ENCODE data around the gene TGFA. TPM values are rescaled to one million over a fixed set of nuclear protein-coding genes. Genes with fewer than 3 reads are reported as not detected.

The TGFA gene
- total RNA-seq, 5 donors from 2014 or later (not counting 1 experiment from before 2014, with no cell fraction given), result 1.2 to 8.3 (median 4.5) TPM

- H3K27ac Mint-ChIP-seq, result no peak overlapping the region
- no peak overlapping the region for H3K4me3 Mint-ChIP-seq
- H3K27me3 Mint-ChIP-seq, result peaks cover 0 to 1% of the 10 kb centered on the region in 2 donors
- no peaks in the 10 kb centered on the region for H3K36me3 ChIP-seq (ENCODE audit: control insufficient read depth in 2 of 2, extremely low read depth in 1 of 2, insufficient read depth in 1 of 2, low read length in 1 of 2)
- DNase-seq, result no peak
- H3K4me3 ChIP-seq (ENCODE audit: control insufficient read depth in 1 of 2, extremely low read depth in 1 of 2, low read length in 1 of 2), result no peak overlapping the region
- H3K4me1 ChIP-seq (ENCODE audit: control insufficient read depth in 1 of 2, extremely low read depth in 1 of 2, insufficient read depth in 2 of 2, low read length in 2 of 2), result peaks cover 0 to 9% of the 10 kb centered on the region in 2 experiments
- H3K36me3 Mint-ChIP-seq, result peaks cover 7% of the 10 kb centered on the region
- peaks cover 0 to 3% (median 0%) of the 10 kb centered on the region in 3 donors for H3K9me3 Mint-ChIP-seq
- H3K4me1 Mint-ChIP-seq, result peaks cover 0 to 14% (median 8%) of the 10 kb centered on the region in 3 donors
- no peaks in the 10 kb centered on the region for H3K9me3 ChIP-seq
- ChIA-PET POLR2A (no interaction called here), CTCF (no interaction called here)
- WGBS (ENCODE audit: insufficient coverage), result 92% methylated on average over 2 of the region's 2 CpGs
- no peak overlapping the region for H3K27ac ChIP-seq (ENCODE audit: low read length)
- no peak for ATAC-seq (replicated peaks in 1 of 4)
- peaks cover 0 to 7% of the 10 kb centered on the region in 2 experiments for H3K27me3 ChIP-seq (replicated peaks in 1 of 2; ENCODE audit: control insufficient read depth in 2 of 2, extremely low read depth in 1 of 2, insufficient read depth in 2 of 2, low read length in 1 of 2)
Measured at GRCh38 chr2:70529610-70530009, 24.0 kb downstream of the TGFA start.

- Histone ChIP-seq H3K36me3 (ENCODE audit: control insufficient read depth in 2 of 2, extremely low read depth in 1 of 2, insufficient read depth in 1 of 2, low read length in 1 of 2) (no peaks in the 10 kb centered on the region), H3K9me3 (no peaks in the 10 kb centered on the region), H3K4me3 (ENCODE audit: control insufficient read depth in 1 of 2, extremely low read depth in 1 of 2, low read length in 1 of 2) (no peak overlapping the region), H3K27me3 (replicated peaks in 1 of 2; ENCODE audit: control insufficient read depth in 2 of 2, extremely low read depth in 1 of 2, insufficient read depth in 2 of 2, low read length in 1 of 2) (peaks cover 0 to 7% of the 10 kb centered on the region in 2 experiments), H3K27ac (ENCODE audit: low read length) (no peak overlapping the region), H3K4me1 (ENCODE audit: control insufficient read depth in 1 of 2, extremely low read depth in 1 of 2, insufficient read depth in 2 of 2, low read length in 2 of 2) (peaks cover 6 to 16% of the 10 kb centered on the region in 2 experiments)
- H3K27me3 Mint-ChIP-seq, result peaks cover 0 to 1% of the 10 kb centered on the region in 2 donors
- H3K4me1 Mint-ChIP-seq, result peaks cover 6 to 21% (median 14%) of the 10 kb centered on the region in 3 donors
- H3K9me3 Mint-ChIP-seq, result peaks cover 0 to 3% (median 0%) of the 10 kb centered on the region in 3 donors
- no peak overlapping the region for H3K4me3 Mint-ChIP-seq
- WGBS (ENCODE audit: insufficient coverage), result 100% methylated on average over 1 of the region's 3 CpGs
- ChIA-PET CTCF (no interaction called here), POLR2A (no interaction called here)
- H3K36me3 Mint-ChIP-seq, result peaks cover 7% of the 10 kb centered on the region
- DNase-seq, result no peak
- ATAC-seq (replicated peaks in 1 of 4), result no peak
- no peak overlapping the region for H3K27ac Mint-ChIP-seq
Measured at GRCh38 chr2:70528929-70529328, 24.7 kb downstream of the TGFA start.

DNA sequence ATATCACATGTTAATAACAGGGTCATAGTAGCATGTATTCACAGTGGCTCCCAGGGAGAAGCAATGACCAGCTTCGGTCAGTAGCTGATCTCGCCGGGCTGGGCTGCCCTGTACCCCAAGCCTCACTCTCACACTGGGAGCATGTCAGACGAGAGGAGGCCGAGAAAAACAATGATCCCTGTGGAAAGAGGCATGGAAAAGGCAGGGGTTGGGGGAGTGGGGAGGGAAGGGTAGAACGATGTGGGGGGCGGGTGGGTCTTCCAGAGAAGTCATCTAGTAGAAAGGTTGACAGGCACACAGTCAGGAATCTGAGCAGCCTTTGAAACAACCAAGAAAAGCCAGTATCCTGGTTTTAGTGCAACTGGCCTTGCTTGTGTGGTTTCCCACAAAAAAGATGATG is 25.4 kb downstream of the TGFA start:
- ATAC-seq (replicated peaks in 1 of 4), result no peak
- Mint-ChIP-seq H3K27me3 (peaks cover 0 to 1% of the 10 kb centered on the region in 2 donors), H3K36me3 (peaks cover 7% of the 10 kb centered on the region), H3K9me3 (peaks cover 0 to 3% (median 0%) of the 10 kb centered on the region in 3 donors), H3K27ac (no peak overlapping the region), H3K4me3 (no peak overlapping the region), H3K4me1 (peaks cover 12 to 27% (median 21%) of the 10 kb centered on the region in 3 donors)
- Histone ChIP-seq H3K4me3 (ENCODE audit: control insufficient read depth in 1 of 2, extremely low read depth in 1 of 2, low read length in 1 of 2) (no peak overlapping the region), H3K27me3 (replicated peaks in 1 of 2; ENCODE audit: control insufficient read depth in 2 of 2, extremely low read depth in 1 of 2, insufficient read depth in 2 of 2, low read length in 1 of 2) (peaks cover 0 to 7% of the 10 kb centered on the region in 2 experiments), H3K27ac (ENCODE audit: low read length) (no peak overlapping the region), H3K36me3 (ENCODE audit: control insufficient read depth in 2 of 2, extremely low read depth in 1 of 2, insufficient read depth in 1 of 2, low read length in 1 of 2) (no peaks in the 10 kb centered on the region), H3K9me3 (no peaks in the 10 kb centered on the region), H3K4me1 (ENCODE audit: control insufficient read depth in 1 of 2, extremely low read depth in 1 of 2, insufficient read depth in 2 of 2, low read length in 2 of 2) (peaks cover 9 to 22% of the 10 kb centered on the region in 2 experiments)
- CTCF ChIA-PET, result no interaction called here
- POLR2A ChIA-PET, result no interaction called here
- 90% methylated on average over 2 of the region's 7 CpGs for WGBS (ENCODE audit: insufficient coverage)
- no peak for DNase-seq

DNA sequence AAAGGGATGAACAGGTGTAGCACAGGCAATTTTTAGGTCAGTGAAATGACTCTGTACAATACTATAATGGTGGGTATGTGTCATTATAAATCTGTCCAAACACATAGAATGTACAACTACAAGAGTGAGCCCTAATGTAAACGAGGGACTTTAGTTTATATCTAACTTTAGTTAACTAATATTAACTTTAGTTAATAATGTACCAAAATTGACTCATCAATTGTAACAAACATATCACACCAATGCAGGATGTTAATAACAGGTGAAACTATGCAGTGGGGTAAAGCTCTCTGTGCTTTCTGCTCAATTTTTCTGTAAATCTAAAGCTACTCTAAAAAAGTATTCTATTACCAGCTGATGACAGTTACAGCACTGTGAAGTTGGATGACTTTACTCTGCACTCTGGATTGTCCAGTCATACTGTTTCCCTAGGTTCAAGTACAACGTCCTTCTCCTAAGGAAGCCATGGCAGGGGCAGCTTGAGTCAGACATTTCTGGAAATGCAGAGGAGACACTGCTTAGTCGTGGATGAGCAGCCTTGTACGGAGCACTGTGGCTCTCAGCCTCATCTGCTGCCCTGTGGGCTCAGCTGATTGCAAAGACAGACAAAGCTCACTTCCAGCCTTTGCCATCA is 26.1 kb downstream of the TGFA start:
- H3K4me1 Mint-ChIP-seq, result peaks cover 15 to 31% (median 24%) of the 10 kb centered on the region in 3 donors
- CTCF ChIA-PET, result no interaction called here
- POLR2A ChIA-PET, result interaction anchor here (0.6 to 0.7 kb wide), 2 partner anchors 27 to 1184 kb away, joined by 3 to 6 read pairs; no protein-coding TSS in a partner anchor
- H3K27me3 Mint-ChIP-seq, result peaks cover 0 to 1% of the 10 kb centered on the region in 2 donors
- H3K4me3 ChIP-seq (ENCODE audit: control insufficient read depth in 1 of 2, extremely low read depth in 1 of 2, low read length in 1 of 2), result no peak overlapping the region
- no peaks in the 10 kb centered on the region for H3K36me3 ChIP-seq (ENCODE audit: control insufficient read depth in 2 of 2, extremely low read depth in 1 of 2, insufficient read depth in 1 of 2, low read length in 1 of 2)
- no peak overlapping the region for H3K4me3 Mint-ChIP-seq
- peaks cover 0 to 3% (median 0%) of the 10 kb centered on the region in 3 donors for H3K9me3 Mint-ChIP-seq
- peaks cover 9 to 26% of the 10 kb centered on the region in 2 experiments for H3K4me1 ChIP-seq (ENCODE audit: control insufficient read depth in 1 of 2, extremely low read depth in 1 of 2, insufficient read depth in 2 of 2, low read length in 2 of 2)
- no peaks in the 10 kb centered on the region for H3K9me3 ChIP-seq
- H3K36me3 Mint-ChIP-seq, result peaks cover 7% of the 10 kb centered on the region
- ATAC-seq (replicated peaks in 1 of 4), result no peak
- H3K27me3 ChIP-seq (replicated peaks in 1 of 2; ENCODE audit: control insufficient read depth in 2 of 2, extremely low read depth in 1 of 2, insufficient read depth in 2 of 2, low read length in 1 of 2), result peaks cover 0 to 7% of the 10 kb centered on the region in 2 experiments
- no peak overlapping the region for H3K27ac ChIP-seq (ENCODE audit: low read length)
- no peak for DNase-seq
- 59% methylated on average over 3 of the region's 4 CpGs for WGBS (ENCODE audit: insufficient coverage)
- H3K27ac Mint-ChIP-seq, result no peak overlapping the region

DNA sequence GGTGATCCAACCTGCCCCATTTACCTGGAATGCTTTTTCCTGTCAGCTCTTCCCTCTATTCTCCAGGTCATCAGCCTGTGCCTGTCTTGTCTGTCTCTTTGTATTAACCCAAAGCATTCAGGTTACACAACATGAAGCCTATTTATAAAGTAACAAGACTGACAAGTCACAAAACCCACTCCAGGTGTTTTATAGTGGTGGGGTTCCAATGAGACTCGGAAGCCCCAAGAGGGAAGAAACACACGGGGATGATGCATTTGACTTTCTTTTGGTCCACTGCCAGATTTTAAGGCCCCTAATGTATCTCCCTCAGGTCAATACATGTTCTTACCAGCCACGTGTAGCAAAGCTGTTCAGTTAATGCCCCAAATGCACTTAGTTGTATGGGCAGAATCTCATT is 27.5 kb downstream of the TGFA start:
- H3K27ac Mint-ChIP-seq, result no peak overlapping the region
- Histone ChIP-seq H3K27me3 (replicated peaks in 1 of 2; ENCODE audit: control insufficient read depth in 2 of 2, extremely low read depth in 1 of 2, insufficient read depth in 2 of 2, low read length in 1 of 2) (peaks cover 0 to 7% of the 10 kb centered on the region in 2 experiments), H3K9me3 (no peaks in the 10 kb centered on the region), H3K36me3 (ENCODE audit: control insufficient read depth in 2 of 2, extremely low read depth in 1 of 2, insufficient read depth in 1 of 2, low read length in 1 of 2) (no peaks in the 10 kb centered on the region), H3K4me3 (ENCODE audit: control insufficient read depth in 1 of 2, extremely low read depth in 1 of 2, low read length in 1 of 2) (no peak overlapping the region), H3K27ac (ENCODE audit: low read length) (no peak overlapping the region), H3K4me1 (ENCODE audit: control insufficient read depth in 1 of 2, extremely low read depth in 1 of 2, insufficient read depth in 2 of 2, low read length in 2 of 2) (peaks cover 9 to 26% of the 10 kb centered on the region in 2 experiments)
- H3K4me1 Mint-ChIP-seq, result peaks cover 15 to 23% (median 22%) of the 10 kb centered on the region in 3 donors
- WGBS (ENCODE audit: insufficient coverage), result no CpG with 5 or more reads among the region's 3 CpGs
- no peaks in the 10 kb centered on the region for H3K9me3 Mint-ChIP-seq
- POLR2A ChIA-PET, result no interaction called here
- H3K27me3 Mint-ChIP-seq, result peaks cover 0 to 1% of the 10 kb centered on the region in 2 donors
- DNase-seq (no peak), ATAC-seq (replicated peaks in 1 of 4) (no peak)
- no peak overlapping the region for H3K4me3 Mint-ChIP-seq
- H3K36me3 Mint-ChIP-seq, result peaks cover 5% of the 10 kb centered on the region
- CTCF ChIA-PET, result no interaction called here

GRCh38 chr2:70525032-70525431 is 28.6 kb downstream of the TGFA start:
- DNase-seq (no peak), ATAC-seq (replicated peaks in 1 of 4) (no peak)
- Mint-ChIP-seq H3K27ac (peak overlapping the region; percentile 65 to 68), H3K4me3 (no peak overlapping the region), H3K4me1 (peaks cover 15 to 23% (median 22%) of the 10 kb centered on the region in 3 donors), H3K9me3 (no peaks in the 10 kb centered on the region), H3K27me3 (peaks cover 0 to 1% of the 10 kb centered on the region in 2 donors), H3K36me3 (peaks cover 5% of the 10 kb centered on the region)
- H3K4me3 ChIP-seq (ENCODE audit: control insufficient read depth in 1 of 2, extremely low read depth in 1 of 2, low read length in 1 of 2), result no peak overlapping the region
- CTCF ChIA-PET, result interaction anchor here in 1 of 2 donors (1.1 kb wide), 1 partner anchor 24 kb away, joined by 5 read pairs; no protein-coding TSS in a partner anchor
- H3K27ac ChIP-seq (ENCODE audit: low read length), result peak overlapping the region; percentile 74
- H3K36me3 ChIP-seq (ENCODE audit: control insufficient read depth in 2 of 2, extremely low read depth in 1 of 2, insufficient read depth in 1 of 2, low read length in 1 of 2), result no peaks in the 10 kb centered on the region
- H3K27me3 ChIP-seq (replicated peaks in 1 of 2; ENCODE audit: control insufficient read depth in 2 of 2, extremely low read depth in 1 of 2, insufficient read depth in 2 of 2, low read length in 1 of 2), result peaks cover 0 to 3% of the 10 kb centered on the region in 2 experiments
- peaks cover 9 to 26% of the 10 kb centered on the region in 2 experiments for H3K4me1 ChIP-seq (ENCODE audit: control insufficient read depth in 1 of 2, extremely low read depth in 1 of 2, insufficient read depth in 2 of 2, low read length in 2 of 2)
- WGBS (ENCODE audit: insufficient coverage), result 100% methylated on average over 1 of the region's 1 CpG
- no peaks in the 10 kb centered on the region for H3K9me3 ChIP-seq
- POLR2A ChIA-PET, result no interaction called here

Measured in T-cell (primary cell).